Thoracic aorta (tissue), 2 donors: ENCODE results near the gene MACO1. TPM values are rescaled to one million over a fixed set of nuclear protein-coding genes. Genes with fewer than 3 reads are reported as not detected.

Source experiments
- ATAC-seq: fragments of 150-250 bp; one replicate; pipeline ENCODE4 v1.8.0; 2017; ENCODE audit warnings: low read depth; ENCODE audit not compliant: insufficient number of reproducible peaks, low FRiP score
- DNase-seq: peaks from one replicate; pipeline ENCODE4 v3.0.0-alpha.2; 2020; ENCODE audit warnings: low spot score
- H3K27ac ChIP-seq, 2 donors: fragments of 200-600 bp; sonication (generic); 1 replicate in 1 of 2; 2 replicates in 1 of 2; pipeline ENCODE4 v1.5.1; 2016; ENCODE audit warnings: mild to moderate bottlenecking in 2 of 2, moderate library complexity in 2 of 2
- H3K27me3 ChIP-seq: fragments of 200-600 bp; sonication (generic); replicated peaks from 2 replicates; pipeline ENCODE4 v1.6.0; 2016; ENCODE audit warnings: mild to moderate bottlenecking; ENCODE audit not compliant: insufficient read depth
- H3K36me3 ChIP-seq: fragments of 200-600 bp; sonication (generic); one replicate; pipeline ENCODE4 v1.5.1; 2016
- H3K4me1 ChIP-seq, 2 donors: fragments of 200-600 bp; sonication (generic); 1 replicate in 1 of 2; 2 replicates in 1 of 2; pipeline versions ENCODE4 v1.5.1 to v1.6.0; 2016; ENCODE audit warnings: low read depth in 2 of 2, mild to moderate bottlenecking in 1 of 2; ENCODE audit not compliant: control insufficient read depth in 1 of 2
- H3K4me3 ChIP-seq: fragments of 200-600 bp; sonication (generic); 2 replicates; pipeline ENCODE4 v1.5.1; 2016; ENCODE audit warnings: mild to moderate bottlenecking
- H3K9me3 ChIP-seq: fragments of 200-600 bp; sonication (generic); 2 replicates; pipeline ENCODE4 v1.5.1; 2016
- total RNA-seq, 2 donors: library from RNA; depleted of rRNA; stranded (reverse); fragments of >200 nt; gene quantifications; one replicate each; pipeline versions ENCODE4 v1.1.0 to v1.2.3, GENCODE V29; 2016
- TF ChIP-seq, protein P1 (sequence below): fragments of 200-600 bp; sonication (generic); IDR thresholded peaks from one replicate; pipeline ENCODE4 v1.5.1; 2019; ENCODE audit warnings: antibody characterized with exemption

MACO1 gene
- total RNA-seq, 2 donors from 2014 or later: 15.2 to 18.8 TPM

DNA sequence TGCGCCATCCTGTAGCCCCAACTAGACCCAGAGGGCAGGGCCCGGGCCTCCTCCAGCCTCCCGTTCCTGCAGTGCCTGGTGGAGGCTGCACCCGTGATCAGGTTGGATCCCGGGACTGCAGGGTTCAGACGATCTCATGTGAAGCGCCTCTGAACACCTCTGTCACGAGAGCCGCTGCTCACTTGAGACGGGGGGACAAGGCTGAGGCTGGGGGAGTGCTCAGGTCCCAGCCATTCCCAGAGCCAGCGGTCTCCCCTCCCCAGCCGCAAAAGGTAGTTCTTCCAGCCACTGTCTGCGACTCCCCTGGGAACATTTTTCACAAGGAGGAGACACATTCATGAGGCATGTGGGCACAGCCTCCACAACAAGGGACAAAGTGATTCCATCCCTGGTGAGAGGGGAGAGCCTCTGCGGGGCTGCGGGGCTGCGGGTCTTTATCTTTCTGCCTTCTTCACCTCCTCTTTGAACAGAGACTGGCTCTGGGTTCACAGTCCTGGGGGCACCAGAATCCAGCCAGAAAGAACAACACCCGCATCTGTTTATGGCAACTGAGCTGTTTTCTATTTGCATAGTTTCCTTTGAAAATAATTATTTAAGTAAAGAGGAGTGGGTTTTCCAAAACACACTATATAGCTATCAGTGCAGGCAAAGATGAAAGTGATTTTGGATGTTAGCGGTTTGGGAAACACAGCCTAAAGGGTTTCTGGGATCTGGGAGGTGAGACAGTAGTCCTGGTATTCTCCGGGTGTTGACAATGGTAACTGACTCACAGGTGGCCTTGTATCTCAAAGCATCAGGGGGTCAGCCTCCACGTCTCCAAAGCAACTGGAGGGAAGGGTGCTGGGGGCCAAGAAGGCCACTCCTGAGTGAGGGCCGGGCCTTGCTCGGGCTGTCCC lies 99.7 kb downstream of the MACO1 start:
- peaks cover under 1% of the 10 kb centered on the region for H3K9me3 ChIP-seq
- H3K27me3 ChIP-seq: no peaks in the 10 kb centered on the region
- TF ChIP-seq, protein P1, sequence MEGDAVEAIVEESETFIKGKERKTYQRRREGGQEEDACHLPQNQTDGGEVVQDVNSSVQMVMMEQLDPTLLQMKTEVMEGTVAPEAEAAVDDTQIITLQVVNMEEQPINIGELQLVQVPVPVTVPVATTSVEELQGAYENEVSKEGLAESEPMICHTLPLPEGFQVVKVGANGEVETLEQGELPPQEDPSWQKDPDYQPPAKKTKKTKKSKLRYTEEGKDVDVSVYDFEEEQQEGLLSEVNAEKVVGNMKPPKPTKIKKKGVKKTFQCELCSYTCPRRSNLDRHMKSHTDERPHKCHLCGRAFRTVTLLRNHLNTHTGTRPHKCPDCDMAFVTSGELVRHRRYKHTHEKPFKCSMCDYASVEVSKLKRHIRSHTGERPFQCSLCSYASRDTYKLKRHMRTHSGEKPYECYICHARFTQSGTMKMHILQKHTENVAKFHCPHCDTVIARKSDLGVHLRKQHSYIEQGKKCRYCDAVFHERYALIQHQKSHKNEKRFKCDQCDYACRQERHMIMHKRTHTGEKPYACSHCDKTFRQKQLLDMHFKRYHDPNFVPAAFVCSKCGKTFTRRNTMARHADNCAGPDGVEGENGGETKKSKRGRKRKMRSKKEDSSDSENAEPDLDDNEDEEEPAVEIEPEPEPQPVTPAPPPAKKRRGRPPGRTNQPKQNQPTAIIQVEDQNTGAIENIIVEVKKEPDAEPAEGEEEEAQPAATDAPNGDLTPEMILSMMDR: no peak
- no peak overlapping the region for H3K4me3 ChIP-seq
- no peak for DNase-seq
- no peak for ATAC-seq
- H3K4me1 ChIP-seq: peaks cover 4 to 25% of the 10 kb centered on the region in 2 donors
- no peaks in the 10 kb centered on the region for H3K36me3 ChIP-seq
- H3K27ac ChIP-seq: no peak overlapping the region

DNA sequence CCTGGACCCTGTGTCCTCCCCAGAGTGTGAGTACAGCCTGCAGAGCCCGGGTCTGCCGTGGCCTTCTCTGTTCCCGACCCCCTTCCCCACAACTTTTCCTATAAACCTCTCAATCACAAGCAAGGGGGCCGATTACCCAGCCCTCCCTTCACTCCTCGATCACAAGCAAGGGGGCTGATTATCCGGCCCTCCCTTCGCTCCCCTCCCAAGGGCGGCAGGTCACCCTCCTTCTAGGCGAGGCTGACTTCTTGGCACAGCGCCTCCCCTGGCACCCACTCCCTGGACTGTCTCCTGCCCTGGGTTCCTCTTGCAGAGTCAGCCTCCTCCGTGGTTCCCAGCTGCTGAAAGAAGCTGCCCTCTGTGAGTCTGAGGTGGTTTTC lies 100.4 kb downstream of the MACO1 start:
- H3K4me3 ChIP-seq: no peak overlapping the region
- H3K9me3 ChIP-seq: no peaks in the 10 kb centered on the region
- DNase-seq: no peak
- no peaks in the 10 kb centered on the region for H3K36me3 ChIP-seq
- peaks cover 4 to 25% of the 10 kb centered on the region in 2 donors for H3K4me1 ChIP-seq
- TF ChIP-seq, protein P1: no peak
- H3K27me3 ChIP-seq: no peaks in the 10 kb centered on the region
- no peak for ATAC-seq
- H3K27ac ChIP-seq: no peak overlapping the region

DNA sequence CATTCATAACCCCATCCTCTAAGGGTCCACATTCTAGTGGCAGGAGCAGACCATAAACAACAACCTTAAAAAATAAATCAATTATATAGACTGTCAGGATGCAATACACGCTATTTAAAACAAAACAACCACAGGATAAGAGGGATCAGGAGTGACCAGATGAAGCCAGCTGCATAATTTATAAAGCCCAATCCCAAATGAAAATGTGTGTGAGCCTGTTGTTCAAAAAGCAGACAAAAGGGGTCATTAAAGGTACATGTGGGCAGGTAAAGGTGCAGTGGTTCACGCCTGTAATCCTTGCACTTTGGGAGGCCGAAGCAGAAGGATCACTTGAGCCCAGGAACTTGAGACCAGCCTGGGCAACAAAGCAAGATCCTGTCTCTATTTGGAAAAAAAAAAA lies 102.3 kb downstream of the MACO1 start:
- H3K4me1 ChIP-seq: peaks cover 0 to 10% of the 10 kb centered on the region in 2 donors
- H3K4me3 ChIP-seq: peak overlapping the region; percentile 29
- no peaks in the 10 kb centered on the region for H3K9me3 ChIP-seq
- TF ChIP-seq, protein P1: no peak
- DNase-seq (no peak), ATAC-seq (no peak)
- no peaks in the 10 kb centered on the region for H3K36me3 ChIP-seq
- H3K27ac ChIP-seq: no peak overlapping the region
- no peaks in the 10 kb centered on the region for H3K27me3 ChIP-seq

DNA sequence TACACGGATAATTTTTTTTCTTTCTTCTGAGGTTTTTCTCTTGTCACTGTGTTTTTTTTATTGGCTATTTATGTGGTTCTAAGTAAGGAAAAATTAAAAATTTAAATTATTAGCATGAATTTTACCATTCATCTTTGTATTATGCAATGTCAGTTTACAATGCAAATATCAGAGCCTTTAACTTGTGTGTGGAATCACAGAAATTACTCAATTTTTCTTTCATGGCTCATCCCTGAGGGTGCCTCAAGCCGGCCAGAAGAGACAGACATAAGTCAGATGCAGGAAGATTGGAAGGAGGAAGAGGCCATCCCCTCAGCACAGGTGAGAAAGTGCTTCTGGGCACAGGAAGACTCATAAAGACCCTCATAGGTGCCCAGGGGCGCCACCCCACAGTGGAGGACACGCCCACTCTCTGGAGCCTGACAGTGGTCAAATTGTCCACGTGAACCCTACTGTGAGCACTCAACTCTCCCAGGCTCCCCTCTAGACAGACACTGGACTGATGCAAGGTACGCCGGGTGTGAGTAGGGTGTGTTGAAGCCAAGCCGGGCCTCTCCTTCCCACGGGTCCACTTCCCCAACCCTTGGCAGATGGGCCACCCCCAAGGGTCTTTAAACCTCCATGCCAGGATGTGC lies 103.2 kb downstream of the MACO1 start:
- H3K4me3 ChIP-seq: no peak overlapping the region
- no peaks in the 10 kb centered on the region for H3K36me3 ChIP-seq
- no peaks in the 10 kb centered on the region for H3K27me3 ChIP-seq
- ATAC-seq (no peak), DNase-seq (no peak)
- H3K27ac ChIP-seq: no peak overlapping the region
- no peaks in the 10 kb centered on the region for H3K9me3 ChIP-seq
- TF ChIP-seq, protein P1: no peak
- H3K4me1 ChIP-seq: peaks cover 0 to 6% of the 10 kb centered on the region in 2 donors

DNA sequence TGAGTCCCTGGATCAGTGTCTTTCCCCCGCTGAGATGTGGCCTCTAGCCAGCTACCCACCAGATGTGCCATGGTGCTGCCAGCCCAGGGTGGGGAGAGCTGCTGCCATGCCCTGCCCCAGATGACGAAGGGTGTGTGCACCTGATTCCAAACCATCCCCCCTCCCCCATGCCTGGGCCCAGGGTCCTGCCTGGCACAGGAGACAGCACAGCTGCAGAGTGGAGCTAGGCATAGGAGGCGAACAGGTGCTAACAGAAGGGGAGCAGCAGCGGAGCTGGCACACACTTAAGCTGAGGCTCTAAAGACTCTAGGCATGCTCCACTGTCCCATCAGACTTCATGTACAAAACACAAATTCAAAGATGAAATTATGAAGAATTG lies 103.7 kb downstream of the MACO1 start:
- TF ChIP-seq, protein P1: no peak
- Histone ChIP-seq H3K4me1 (peaks cover 0 to 6% of the 10 kb centered on the region in 2 donors), H3K27me3 (no peaks in the 10 kb centered on the region), H3K27ac (no peak overlapping the region), H3K36me3 (no peaks in the 10 kb centered on the region), H3K4me3 (no peak overlapping the region), H3K9me3 (no peaks in the 10 kb centered on the region)
- no peak for ATAC-seq
- DNase-seq: no peak
